Astrocyte of the cerebellum (primary cell): Measurements from ENCODE around the gene HS6ST2.

Source experiments
- DNase-seq: peaks from one replicate; pipeline ENCODE4 v3.0.0-alpha.2; 2011; ENCODE audit warnings: low read depth
- H3K4me3 ChIP-seq: 2 replicates; pipeline ENCODE4 v1.5.1; 2011; ENCODE audit warnings: mild to moderate bottlenecking, low read depth, low read length, moderate library complexity
- CTCF ChIP-seq: IDR thresholded peaks from 2 replicates; pipeline ENCODE4 v1.5.1; 2012; ENCODE audit warnings: low read length, low read depth, moderate library complexity, mild to moderate bottlenecking; ENCODE audit errors: missing control alignments
- in situ Hi-C: cut with HindIII; loops from 2 replicates; pipeline ENCODE4 v1.10.0; 2017; ENCODE audit warnings: low sequenced_read_pairs

HS6ST2 gene

GRCh38 chrX:132876523-132877338 is 81.7 kb downstream of the HS6ST2 start:
- TF ChIP-seq CTCF, result no peak
- H3K4me3 ChIP-seq, result no peak overlapping the region
- DNase-seq, result no peak
- in situ Hi-C loops, result no loop called here

GRCh38 chrX:132875650-132876522 is 82.5 kb downstream of the HS6ST2 start:
- in situ Hi-C loops, result no loop called here
- no peak for DNase-seq
- no peak overlapping the region for H3K4me3 ChIP-seq
- no peak for TF ChIP-seq CTCF

DNA sequence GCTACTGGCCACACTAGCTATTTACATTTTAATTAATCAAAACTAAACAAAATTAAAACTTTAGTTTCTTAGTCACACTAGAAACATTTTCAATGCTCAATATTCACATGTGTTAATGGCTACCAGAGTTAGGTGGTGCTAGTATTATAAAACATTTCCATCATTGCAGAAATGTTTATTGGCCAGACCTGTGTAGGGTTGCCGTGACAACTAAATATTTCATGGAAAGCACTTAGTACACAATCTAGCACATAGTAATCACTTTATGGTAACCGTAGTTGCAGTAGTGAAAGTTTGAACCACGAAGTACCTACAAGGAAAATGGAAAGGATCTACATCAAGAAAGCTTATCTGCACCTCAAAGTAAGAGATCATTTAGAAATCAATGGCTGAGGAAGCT is 95.9 kb downstream of the HS6ST2 start:
- no peak for TF ChIP-seq CTCF
- in situ Hi-C loops, result no loop called here
- DNase-seq, result no peak
- no peak overlapping the region for H3K4me3 ChIP-seq

- DNase-seq, result no peak
- TF ChIP-seq CTCF, result no peak
- H3K4me3 ChIP-seq, result no peak overlapping the region
- in situ Hi-C loops, result no loop called here
These were observed 97.4 kb downstream of the HS6ST2 start for GRCh38 chrX:132861076-132861475.

DNA sequence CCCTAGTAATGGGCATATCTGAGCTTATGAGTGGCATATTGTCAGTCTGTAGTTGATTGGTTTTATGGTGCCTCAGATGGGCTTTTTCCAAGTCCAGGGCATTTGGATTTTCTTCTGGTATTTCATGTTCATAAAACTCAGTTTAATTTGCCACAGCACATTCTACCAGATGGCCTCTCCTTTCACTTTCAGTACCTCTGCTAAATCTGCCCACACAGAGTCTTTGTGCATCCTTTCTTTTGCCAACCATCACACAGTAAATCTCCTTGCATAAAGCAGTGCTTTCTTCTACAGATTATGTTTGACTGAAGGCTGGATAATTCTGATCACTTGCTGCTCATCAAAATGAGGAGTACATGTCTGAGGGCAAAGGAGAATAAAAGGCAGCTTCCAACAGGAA is 98.2 kb downstream of the HS6ST2 start:
- DNase-seq, result no peak
- in situ Hi-C loops, result no loop called here
- no peak for TF ChIP-seq CTCF
- H3K4me3 ChIP-seq, result no peak overlapping the region

- no peak overlapping the region for H3K4me3 ChIP-seq
- DNase-seq, result no peak
- no peak for TF ChIP-seq CTCF
- in situ Hi-C loops, result no loop called here
These were observed 100.4 kb downstream of the HS6ST2 start for GRCh38 chrX:132858018-132858417.
